Caco-2 (cell line): Measurements from ENCODE around the gene TMEM117. TPM values are rescaled to one million over a fixed set of nuclear protein-coding genes. Genes with fewer than 3 reads are reported as not detected.

ENCODE experiments used
- BruUV-seq: library from RNA; stranded (reverse); fragments of 400-500 nt; replicated peaks from 2 replicates; lab custom pipeline; 2021; lab: Mats Ljungman, UMichigan
- CTCF ChIA-PET: fragments of 300-600 bp; sonication (Branson Sonifier 250); formaldehyde crosslinking; loops from one replicate; lab custom pipeline; 2022; ENCODE audit warnings: antibody characterized with exemption; lab: Charles Lee
- POLR2A ChIA-PET: fragments of 300-600 bp; sonication (Branson Sonifier 250); formaldehyde crosslinking; loops from one replicate; lab custom pipeline; 2022; ENCODE audit warnings: antibody characterized with exemption; lab: Charles Lee
- DNase-seq, 2 experiments: peaks; one replicate each; pipeline versions ENCODE4 v3.0.0 to v3.0.0-alpha.2; 2020 to 2022
- H3K27me3 ChIP-seq: replicated peaks from 2 replicates; pipeline ENCODE4 v1.6.0; 2011; ENCODE audit warnings: low read length; ENCODE audit not compliant: control insufficient read depth, insufficient read depth
- H3K36me3 ChIP-seq: 2 replicates; pipeline ENCODE4 v1.5.1; 2011; ENCODE audit warnings: low read length; ENCODE audit not compliant: control insufficient read depth, insufficient read depth
- H3K4me1 ChIP-seq: fragments of 250-450 bp; sonication (Bioruptor Pico); 2 replicates; pipeline ENCODE4 v1.5.1; 2020; ENCODE audit warnings: mild to moderate bottlenecking
- H3K4me3 ChIP-seq: 2 replicates; pipeline ENCODE4 v1.5.1; 2011; ENCODE audit warnings: low read depth, mild to moderate bottlenecking, control low read depth, low read length
- H3K9me3 ChIP-seq: fragments of 250-450 bp; sonication (Bioruptor Pico); 2 replicates; pipeline ENCODE4 v1.5.1; 2020; ENCODE audit warnings: mild to moderate bottlenecking, moderate library complexity
- H3K27ac Mint-ChIP-seq: one replicate; pipeline ENCODE4 v1.8.0; 2022; ENCODE audit warnings: mixed read lengths; ENCODE audit not compliant: unreplicated experiment
- H3K27me3 Mint-ChIP-seq: one replicate; pipeline ENCODE4 v1.8.0; 2022; ENCODE audit warnings: mixed read lengths; ENCODE audit not compliant: insufficient read depth, unreplicated experiment
- H3K36me3 Mint-ChIP-seq: one replicate; pipeline ENCODE4 v1.8.0; 2022; ENCODE audit warnings: mild to moderate bottlenecking, mixed read lengths; ENCODE audit not compliant: insufficient read depth, unreplicated experiment
- H3K4me1 Mint-ChIP-seq: one replicate; pipeline ENCODE4 v1.8.0; 2022; ENCODE audit warnings: low read depth, mixed read lengths; ENCODE audit not compliant: unreplicated experiment
- H3K4me3 Mint-ChIP-seq: one replicate; pipeline ENCODE4 v1.8.0; 2022; ENCODE audit warnings: mild to moderate bottlenecking, moderate library complexity, mixed read lengths; ENCODE audit not compliant: unreplicated experiment
- H3K9me3 Mint-ChIP-seq: one replicate; pipeline ENCODE4 v1.8.0; 2022; ENCODE audit warnings: mixed read lengths; ENCODE audit not compliant: unreplicated experiment
- intact Hi-C: fragments of 100-400 bp; cut with micrococcal nuclease; formaldehyde crosslinking; loops from one replicate; pipeline ENCODE4 v1.10.0; 2022; ENCODE audit not compliant: unreplicated experiment
- total RNA-seq: library from RNA; stranded (reverse); gene quantifications from 2 replicates; pipeline ENCODE4 v1.2.3, GENCODE V29; 2022
- TF ChIP-seq, protein P1 (sequence below), 2 experiments: fragments of 200-600 bp in 1 of 2; IDR thresholded peaks; 1 replicate in 1 of 2; 2 replicates in 1 of 2; pipeline versions ENCODE4 v1.5.1 to v1.8.0; 2011 to 2022; ENCODE audit warnings: antibody characterized with exemption in 1 of 2, control low read depth in 1 of 2, inconsistent platforms in 1 of 2, low read depth in 1 of 2, low read length in 1 of 2, mild to moderate bottlenecking in 1 of 2, moderate library complexity in 1 of 2; ENCODE audit not compliant: insufficient read depth in 1 of 2, severe bottlenecking in 1 of 2, unreplicated experiment in 1 of 2

TMEM117 gene
- total RNA-seq, 1 experiment from 2014 or later: 34.1 TPM

DNA sequence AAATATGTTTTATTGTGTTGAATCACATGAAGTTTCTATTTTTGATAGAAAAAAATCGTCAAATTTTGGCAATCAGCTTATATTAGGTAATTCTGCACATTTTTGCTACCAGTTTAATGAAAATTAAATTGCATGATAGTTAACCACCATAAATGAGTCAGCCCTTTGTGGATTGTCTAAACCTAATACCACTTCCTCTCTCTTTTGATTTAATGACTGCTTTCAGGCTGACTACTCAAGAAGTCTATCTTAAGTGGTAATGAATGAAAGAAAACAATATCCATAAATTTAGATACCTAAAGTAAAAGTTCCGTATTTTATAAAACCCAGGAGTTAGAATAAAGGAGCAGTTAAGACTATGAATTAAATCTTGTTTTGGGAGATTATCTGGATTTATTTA is 450.5 kb downstream of the TMEM117 start:
- intact Hi-C loops: no loop called here
- Histone ChIP-seq H3K4me3 (no peak overlapping the region), H3K27me3 (no peaks in the 10 kb centered on the region), H3K36me3 (no peaks in the 10 kb centered on the region), H3K4me1 (no peaks in the 10 kb centered on the region), H3K9me3 (no peaks in the 10 kb centered on the region)
- TF ChIP-seq, protein P1, sequence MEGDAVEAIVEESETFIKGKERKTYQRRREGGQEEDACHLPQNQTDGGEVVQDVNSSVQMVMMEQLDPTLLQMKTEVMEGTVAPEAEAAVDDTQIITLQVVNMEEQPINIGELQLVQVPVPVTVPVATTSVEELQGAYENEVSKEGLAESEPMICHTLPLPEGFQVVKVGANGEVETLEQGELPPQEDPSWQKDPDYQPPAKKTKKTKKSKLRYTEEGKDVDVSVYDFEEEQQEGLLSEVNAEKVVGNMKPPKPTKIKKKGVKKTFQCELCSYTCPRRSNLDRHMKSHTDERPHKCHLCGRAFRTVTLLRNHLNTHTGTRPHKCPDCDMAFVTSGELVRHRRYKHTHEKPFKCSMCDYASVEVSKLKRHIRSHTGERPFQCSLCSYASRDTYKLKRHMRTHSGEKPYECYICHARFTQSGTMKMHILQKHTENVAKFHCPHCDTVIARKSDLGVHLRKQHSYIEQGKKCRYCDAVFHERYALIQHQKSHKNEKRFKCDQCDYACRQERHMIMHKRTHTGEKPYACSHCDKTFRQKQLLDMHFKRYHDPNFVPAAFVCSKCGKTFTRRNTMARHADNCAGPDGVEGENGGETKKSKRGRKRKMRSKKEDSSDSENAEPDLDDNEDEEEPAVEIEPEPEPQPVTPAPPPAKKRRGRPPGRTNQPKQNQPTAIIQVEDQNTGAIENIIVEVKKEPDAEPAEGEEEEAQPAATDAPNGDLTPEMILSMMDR (IDR thresholded peaks at IDR 0.05; ENCODE audit: insufficient read depth in 1 of 2, low read depth in 1 of 2, low read length in 1 of 2, severe bottlenecking in 1 of 2, unreplicated experiment in 1 of 2): no peak
- Mint-ChIP-seq H3K36me3 (no peaks in the 10 kb centered on the region), H3K27ac (no peak overlapping the region), H3K4me1 (no peaks in the 10 kb centered on the region), H3K9me3 (peaks cover 10% of the 10 kb centered on the region), H3K4me3 (no peak overlapping the region), H3K27me3 (no peaks in the 10 kb centered on the region)
- no TSS peak for BruUV-seq
- no peak for DNase-seq
- POLR2A ChIA-PET: no interaction called here
- CTCF ChIA-PET: no interaction called here

DNA sequence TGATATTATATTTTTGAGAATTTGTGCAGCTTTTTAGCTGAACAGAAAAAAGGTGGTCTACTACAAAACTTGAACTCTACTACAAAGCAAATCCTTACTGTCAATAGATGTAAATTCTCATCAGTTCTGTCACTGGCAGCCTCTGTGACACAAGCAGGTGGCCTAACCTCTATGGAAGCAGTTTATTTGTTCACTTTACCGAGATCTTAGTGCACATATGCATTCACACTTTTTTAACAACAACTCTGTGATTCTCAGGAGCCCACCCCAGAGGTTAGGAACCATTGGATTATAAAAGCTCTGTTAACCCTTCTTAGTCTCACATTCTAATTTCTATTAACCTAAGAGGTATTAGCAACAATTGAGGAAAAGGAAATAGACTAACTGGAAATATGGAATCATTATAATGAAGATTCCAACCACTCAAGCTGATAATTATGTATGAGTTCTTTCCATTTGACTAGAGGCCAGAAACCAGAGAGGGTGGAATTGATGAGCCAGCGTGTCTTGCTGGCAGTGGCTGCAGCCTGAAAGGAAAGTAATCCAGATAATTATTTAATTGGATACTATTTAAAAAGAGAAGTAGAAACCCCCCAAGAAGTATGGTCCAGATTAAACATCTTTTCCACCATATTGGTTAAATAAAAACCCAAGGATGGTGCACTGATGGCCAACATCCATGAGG is 451.1 kb downstream of the TMEM117 start:
- no TSS peak for BruUV-seq
- TF ChIP-seq, protein P1 (IDR thresholded peaks at IDR 0.05; ENCODE audit: insufficient read depth in 1 of 2, low read depth in 1 of 2, low read length in 1 of 2, severe bottlenecking in 1 of 2, unreplicated experiment in 1 of 2): no peak
- no peak overlapping the region for H3K4me3 Mint-ChIP-seq
- no peak overlapping the region for H3K4me3 ChIP-seq
- no peak overlapping the region for H3K27ac Mint-ChIP-seq
- H3K4me1 ChIP-seq: no peaks in the 10 kb centered on the region
- intact Hi-C loops: no loop called here
- H3K36me3 ChIP-seq: no peaks in the 10 kb centered on the region
- H3K9me3 Mint-ChIP-seq: peaks cover 10% of the 10 kb centered on the region
- H3K36me3 Mint-ChIP-seq: no peaks in the 10 kb centered on the region
- H3K27me3 Mint-ChIP-seq: no peaks in the 10 kb centered on the region
- no peak for DNase-seq
- H3K9me3 ChIP-seq: no peaks in the 10 kb centered on the region
- ChIA-PET POLR2A (no interaction called here), CTCF (no interaction called here)
- no peaks in the 10 kb centered on the region for H3K27me3 ChIP-seq
- H3K4me1 Mint-ChIP-seq: no peaks in the 10 kb centered on the region

DNA sequence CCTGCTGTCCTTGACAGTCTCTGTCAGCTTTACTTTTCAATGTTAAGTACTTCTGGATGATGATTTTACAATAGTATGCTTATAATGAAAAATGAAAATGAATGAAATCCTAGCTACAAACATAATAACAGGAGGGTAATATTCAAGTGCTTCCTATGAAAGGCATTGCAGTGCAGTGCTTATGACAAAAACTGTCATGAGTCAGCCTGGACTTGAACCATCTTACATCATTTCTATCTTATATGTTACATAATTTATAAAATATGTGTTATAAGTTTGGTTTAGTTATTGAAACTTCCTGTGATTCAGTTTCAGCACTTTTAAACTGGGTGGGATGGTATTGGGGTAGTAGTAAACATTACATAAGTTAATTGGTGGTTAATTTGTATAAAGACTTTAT is 451.7 kb downstream of the TMEM117 start:
- H3K36me3 ChIP-seq: no peaks in the 10 kb centered on the region
- H3K27me3 ChIP-seq: no peaks in the 10 kb centered on the region
- no TSS peak for BruUV-seq
- H3K4me1 ChIP-seq: no peaks in the 10 kb centered on the region
- ChIA-PET POLR2A (no interaction called here), CTCF (no interaction called here)
- H3K27me3 Mint-ChIP-seq: no peaks in the 10 kb centered on the region
- H3K4me3 ChIP-seq: no peak overlapping the region
- no peak overlapping the region for H3K4me3 Mint-ChIP-seq
- H3K36me3 Mint-ChIP-seq: no peaks in the 10 kb centered on the region
- H3K27ac Mint-ChIP-seq: no peak overlapping the region
- DNase-seq: no peak
- intact Hi-C loops: no loop called here
- H3K9me3 ChIP-seq: no peaks in the 10 kb centered on the region
- no peaks in the 10 kb centered on the region for H3K4me1 Mint-ChIP-seq
- H3K9me3 Mint-ChIP-seq: peaks cover 10% of the 10 kb centered on the region
- TF ChIP-seq, protein P1 (IDR thresholded peaks at IDR 0.05; ENCODE audit: insufficient read depth in 1 of 2, low read depth in 1 of 2, low read length in 1 of 2, severe bottlenecking in 1 of 2, unreplicated experiment in 1 of 2): no peak
